Hepatocyte (in vitro differentiated cells): ENCODE results near the gene TPRX1.

Experiments used
- EZH2 ChIP-seq: fragments of 200-600 bp; sonication (generic); IDR thresholded peaks from 2 replicates; pipeline ENCODE4 v1.6.1; 2016; ENCODE audit warnings: antibody characterized with exemption, mild to moderate bottlenecking, borderline replicate concordance
- EZH2phosphoT487 ChIP-seq: fragments of 200-600 bp; sonication (generic); IDR thresholded peaks from one replicate; pipeline ENCODE4 v1.6.1; 2018; ENCODE audit warnings: antibody characterized with exemption, mild to moderate bottlenecking, low read depth, moderate library complexity; ENCODE audit not compliant: unreplicated experiment, severe bottlenecking
- TF ChIP-seq, protein P1 (sequence below): fragments of 200-600 bp; sonication (generic); IDR thresholded peaks from 2 replicates; pipeline ENCODE4 v1.5.1; 2016; ENCODE audit warnings: antibody characterized with exemption, mild to moderate bottlenecking; ENCODE audit not compliant: poor library complexity

DNA sequence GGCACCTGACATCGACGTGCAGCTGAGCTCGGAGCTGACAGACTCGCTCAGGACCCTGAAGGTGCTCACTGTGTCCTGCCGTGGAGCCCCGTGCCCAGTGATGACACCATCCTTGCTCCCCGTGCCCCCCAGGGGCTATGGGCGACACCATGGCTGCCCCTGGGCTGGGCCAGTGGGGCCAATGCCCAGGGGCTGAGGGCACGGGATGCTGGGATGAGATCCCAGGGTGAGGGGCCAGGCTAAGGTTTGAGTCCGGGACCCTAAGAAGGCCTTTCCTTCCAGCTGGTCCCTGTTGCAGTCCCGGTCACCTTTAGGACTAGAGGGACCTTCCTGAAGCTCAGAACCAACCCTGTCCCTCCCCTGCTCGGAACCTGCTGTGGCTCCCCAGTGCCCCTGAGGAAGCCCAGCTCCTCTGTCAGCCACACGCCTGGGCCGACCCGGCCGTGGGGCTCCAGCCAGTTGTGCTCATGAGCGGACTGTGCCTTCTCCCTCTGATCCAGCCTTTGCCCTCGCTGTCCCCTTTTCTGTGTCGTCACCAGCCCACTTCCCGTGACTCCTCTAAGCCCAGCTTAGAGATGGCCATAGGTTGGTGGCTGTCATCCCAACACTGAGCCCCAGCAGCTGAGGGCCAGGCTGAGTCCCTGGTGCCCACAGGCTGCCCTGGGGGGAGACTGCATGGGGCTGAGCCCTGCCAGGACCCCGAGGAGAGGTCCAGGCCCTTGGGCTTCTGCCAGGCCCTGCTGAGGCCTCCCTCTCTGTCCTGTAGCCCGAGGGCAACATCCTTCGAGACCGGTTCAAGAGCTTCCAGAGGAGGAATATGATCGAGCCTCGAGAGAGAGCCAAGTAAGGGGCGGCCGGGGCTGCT lies 48.4 kb downstream of the TPRX1 start:
- TF ChIP-seq, protein P1, sequence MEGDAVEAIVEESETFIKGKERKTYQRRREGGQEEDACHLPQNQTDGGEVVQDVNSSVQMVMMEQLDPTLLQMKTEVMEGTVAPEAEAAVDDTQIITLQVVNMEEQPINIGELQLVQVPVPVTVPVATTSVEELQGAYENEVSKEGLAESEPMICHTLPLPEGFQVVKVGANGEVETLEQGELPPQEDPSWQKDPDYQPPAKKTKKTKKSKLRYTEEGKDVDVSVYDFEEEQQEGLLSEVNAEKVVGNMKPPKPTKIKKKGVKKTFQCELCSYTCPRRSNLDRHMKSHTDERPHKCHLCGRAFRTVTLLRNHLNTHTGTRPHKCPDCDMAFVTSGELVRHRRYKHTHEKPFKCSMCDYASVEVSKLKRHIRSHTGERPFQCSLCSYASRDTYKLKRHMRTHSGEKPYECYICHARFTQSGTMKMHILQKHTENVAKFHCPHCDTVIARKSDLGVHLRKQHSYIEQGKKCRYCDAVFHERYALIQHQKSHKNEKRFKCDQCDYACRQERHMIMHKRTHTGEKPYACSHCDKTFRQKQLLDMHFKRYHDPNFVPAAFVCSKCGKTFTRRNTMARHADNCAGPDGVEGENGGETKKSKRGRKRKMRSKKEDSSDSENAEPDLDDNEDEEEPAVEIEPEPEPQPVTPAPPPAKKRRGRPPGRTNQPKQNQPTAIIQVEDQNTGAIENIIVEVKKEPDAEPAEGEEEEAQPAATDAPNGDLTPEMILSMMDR = no peak
- TF ChIP-seq EZH2 (no peak), EZH2phosphoT487 (no peak)
